HepG2 (cell line): ENCODE results near the gene PARP3. TPM values are rescaled to one million over a fixed set of nuclear protein-coding genes. Genes with fewer than 3 reads are reported as not detected.

Source experiments
- ARHGAP35 ChIP-seq: sonication (generic); formaldehyde crosslinking; IDR thresholded peaks from 2 replicates; pipeline ENCODE4 v1.9.0; 2022; ENCODE audit warnings: mild to moderate bottlenecking, inconsistent platforms, moderate library complexity, missing genetic modification reagents, borderline replicate concordance
- ATF6 ChIP-seq: sonication (generic); formaldehyde crosslinking; conservative IDR thresholded peaks from 2 replicates; pipeline ENCODE4 v1.4.0; 2020; ENCODE audit warnings: missing genetic modification reagents
- BCL3 ChIP-seq: sonication (generic); formaldehyde crosslinking; IDR thresholded peaks from 2 replicates; pipeline ENCODE4 v1.5.1; 2020; ENCODE audit warnings: mild to moderate bottlenecking, missing genetic modification reagents, moderate library complexity
- CHD4 ChIP-seq: fragments of 200-600 bp; sonication (generic); IDR thresholded peaks from 2 replicates; pipeline ENCODE4 v1.7.0; 2017; ENCODE audit warnings: mild to moderate bottlenecking, low read length, borderline replicate concordance
- DR1 ChIP-seq: sonication (generic); formaldehyde crosslinking; IDR thresholded peaks from 2 replicates; pipeline ENCODE4 v1.8.0; 2021; ENCODE audit warnings: mild to moderate bottlenecking, missing genetic modification reagents, inconsistent platforms
- EZH2 ChIP-seq: conservative IDR thresholded peaks from 2 replicates; pipeline ENCODE4 v1.6.1; 2012; ENCODE audit warnings: mild to moderate bottlenecking, low read depth, low read length, moderate library complexity
- HNRNPUL1 ChIP-seq: fragments of 200-400 bp; formaldehyde crosslinking; IDR thresholded peaks from 2 replicates; pipeline ENCODE4 v1.6.1; 2017; ENCODE audit warnings: low read depth, mild to moderate bottlenecking, low read length, moderate library complexity
- NFIC ChIP-seq: IDR thresholded peaks from 2 replicates; pipeline ENCODE4 v1.6.1; 2012; ENCODE audit warnings: mild to moderate bottlenecking, low read length, inconsistent platforms
- ONECUT2 ChIP-seq: sonication (generic); formaldehyde crosslinking; IDR thresholded peaks from 2 replicates; pipeline ENCODE4 v1.4.0; 2020; ENCODE audit warnings: missing genetic modification reagents
- PRDM15 ChIP-seq: sonication (generic); formaldehyde crosslinking; IDR thresholded peaks from 2 replicates; pipeline ENCODE4 v1.4.0; 2020; ENCODE audit warnings: missing genetic modification reagents
- SOX6 ChIP-seq, 2 experiments: fragments of 450-650 bp in 1 of 2; sonication (generic) in 1 of 2; formaldehyde crosslinking in 1 of 2; IDR thresholded peaks; 2 replicates each; pipeline versions ENCODE4 v1.4.0 to v1.6.1; 2017 to 2020; ENCODE audit warnings: antibody characterized with exemption in 1 of 2, mild to moderate bottlenecking in 1 of 2, missing genetic modification reagents in 1 of 2
- SRY ChIP-seq: sonication (generic); formaldehyde crosslinking; IDR thresholded peaks from 2 replicates; pipeline ENCODE4 v1.8.0; 2022; ENCODE audit warnings: mild to moderate bottlenecking, missing genetic modification reagents
- SSRP1 ChIP-seq: IDR thresholded peaks from 2 replicates; pipeline ENCODE4 v1.6.1; 2016; ENCODE audit warnings: control low read depth
- U2AF1 ChIP-seq: fragments of 200-400 bp; formaldehyde crosslinking; optimal IDR thresholded peaks from 2 replicates; pipeline ENCODE3; 2017; ENCODE audit warnings: mild to moderate bottlenecking, low read depth, low read length
- YEATS4 ChIP-seq: sonication (generic); formaldehyde crosslinking; IDR thresholded peaks from 2 replicates; pipeline ENCODE4 v1.4.0; 2020; ENCODE audit warnings: missing genetic modification reagents, borderline replicate concordance
- ZNF10 ChIP-seq: sonication (generic); formaldehyde crosslinking; IDR thresholded peaks from 2 replicates; pipeline ENCODE4 v1.4.0; 2020; ENCODE audit warnings: mild to moderate bottlenecking, low read depth, missing genetic modification reagents, borderline replicate concordance
- ZNF136 ChIP-seq: sonication (generic); formaldehyde crosslinking; IDR thresholded peaks from 2 replicates; pipeline ENCODE4 v1.8.1; 2022; ENCODE audit warnings: low read depth, mild to moderate bottlenecking, moderate library complexity, missing genetic modification reagents
- ZNF510 ChIP-seq: sonication (generic); formaldehyde crosslinking; IDR thresholded peaks from 2 replicates; pipeline ENCODE4 v1.4.0; 2020; ENCODE audit warnings: low read depth, mild to moderate bottlenecking, missing genetic modification reagents
- ZNF639 ChIP-seq: conservative IDR thresholded peaks from 2 replicates; pipeline ENCODE4 v1.6.1; 2018; ENCODE audit warnings: missing genetic modification reagents
- ZNF709 ChIP-seq: sonication (generic); formaldehyde crosslinking; IDR thresholded peaks from 2 replicates; pipeline ENCODE4 v1.5.0; 2020; ENCODE audit warnings: mild to moderate bottlenecking, missing genetic modification reagents
- ZSCAN31 ChIP-seq: sonication (generic); formaldehyde crosslinking; IDR thresholded peaks from 2 replicates; pipeline ENCODE4 v1.5.0; 2020; ENCODE audit warnings: low read depth, mild to moderate bottlenecking, missing genetic modification reagents
- polyA plus RNA-seq, 8 experiments: library from polyadenylated mRNA; depleted of rRNA in 3 of 8; stranded (reverse) in 7 of 8; unstranded in 1 of 8; fragments of >200 nt; fragmentation: Illumina TruSeq in 4 of 8; extraction: Trizol in 4 of 8; gene quantifications; 2 replicates each; pipeline versions ENCODE4 v1.2.1 to v1.2.3, GENCODE V29; 2011 to 2016; ENCODE audit warnings: low read depth in 4 of 8, missing spikeins in 1 of 8, mixed read lengths in 1 of 8; ENCODE audit not compliant: insufficient read depth in 1 of 8
- total RNA-seq, 5 experiments: library from RNA; depleted of rRNA; stranded (reverse); fragments of >200 nt; fragmentation: Illumina TruSeq; extraction: Trizol; gene quantifications; 2 replicates each; pipeline ENCODE4 v1.2.3, GENCODE V29; 2016; ENCODE audit warnings: low read depth in 1 of 5

PARP3 gene
- total and polyA plus RNA-seq, 2 of the 13 experiments (the other 11 are each of a cell fraction or from before 2014, with no cell fraction given) = 11.2 to 21.5 TPM

GRCh38 chr3:51941798-51942602 lies at the start of gene PARP3, which contains the start of gene RRP9 (continued):
- TF ChIP-seq DR1 (CRISPR knock-in tag) = peak; percentile 87
- TF ChIP-seq CHD4 = no peak
- peak; percentile 91; the same call in 1 of the 2 replicates for TF ChIP-seq ZNF709 (CRISPR knock-in tag)
- TF ChIP-seq ZNF639 (CRISPR knock-in tag) = peak; percentile 90; the same call in 1 of the 2 replicates
- no peak for TF ChIP-seq EZH2
- TF ChIP-seq ATF6 = 0 out of 2 replicates have a peak, but pooled peaks have one; percentile 46
- TF ChIP-seq ZNF136 = no peak
- TF ChIP-seq ZSCAN31 = peak; percentile 97
- peak; percentile 91 for TF ChIP-seq YEATS4 (CRISPR knock-in tag)
- peak; percentile 90; the same call in 1 of the 2 replicates for TF ChIP-seq ARHGAP35 (CRISPR knock-in tag)
- TF ChIP-seq U2AF1 = peak; percentile 61
- TF ChIP-seq HNRNPUL1 = no peak
- TF ChIP-seq NFIC = no peak
- TF ChIP-seq BCL3 (CRISPR knock-in tag) = peak; percentile 75; the same call in 1 of the 2 replicates
- TF ChIP-seq SOX6 (IDR thresholded peaks at IDR 0.05) = no peak
- TF ChIP-seq SOX6 (CRISPR knock-in tag; IDR thresholded peaks at IDR 0.05) = peak; percentile 82
- TF ChIP-seq ONECUT2 (CRISPR knock-in tag) = peak; percentile 27
- no peak for TF ChIP-seq SSRP1 (CRISPR knock-in tag)
- no peak for TF ChIP-seq ZNF10 (CRISPR knock-in tag)
- 0 out of 2 replicates have a peak, but pooled peaks have one; percentile 10 for TF ChIP-seq PRDM15 (CRISPR knock-in tag)
- TF ChIP-seq SRY (CRISPR knock-in tag) = peak; percentile 82
- TF ChIP-seq ZNF510 (CRISPR knock-in tag) = no peak
